Lower leg skin (tissue), 4 donors: ENCODE measurements around the gene CILP. TPM values are rescaled to one million over a fixed set of nuclear protein-coding genes. Genes with fewer than 3 reads are reported as not detected.

Source experiments
- DNase-seq, 2 donors: peaks; one replicate each; pipeline ENCODE4 v3.0.0-alpha.2; 2019; ENCODE audit warnings: low spot score in 2 of 2
- H3K4me3 ChIP-seq: fragments of 200-600 bp; sonication (generic); 2 replicates; pipeline ENCODE4 v1.5.1; 2017; ENCODE audit warnings: mild to moderate bottlenecking, low read depth; ENCODE audit not compliant: poor library complexity, severe bottlenecking
- CTCF ChIP-seq, 3 donors: fragments of 450-650 bp; IDR thresholded peaks; one replicate each; pipeline ENCODE4 v1.5.1; 2016; ENCODE audit warnings: antibody characterized with exemption in 3 of 3, mild to moderate bottlenecking in 3 of 3, moderate library complexity in 2 of 3
- POLR2A ChIP-seq, 2 donors: fragments of 450-650 bp; IDR thresholded peaks; one replicate each; pipeline ENCODE4 v1.6.1; 2016 to 2017; ENCODE audit warnings: antibody characterized with exemption in 2 of 2, mild to moderate bottlenecking in 1 of 2, moderate library complexity in 1 of 2
- WGBS, 2 donors: methylation state at CpG; one replicate each; pipeline ENCODE4 v1.1.5; 2018; 5-methylcytosine and 5-hydroxymethylcytosine counted together
- intact Hi-C: fragments of 100-400 bp; cut with DNase I; formaldehyde crosslinking; loops from one replicate; pipeline ENCODE4 v1.15.0; 2023; ENCODE audit warnings: low total_unique reads
- total RNA-seq, 4 donors: library from RNA; depleted of rRNA; stranded (reverse); fragments of >200 nt; gene quantifications; one replicate each; pipeline ENCODE4 v1.1.0, GENCODE V29; 2016

Gene CILP
- total RNA-seq, 4 donors from 2014 or later, result 3.9 to 66.8 (median 9.3) TPM

DNA sequence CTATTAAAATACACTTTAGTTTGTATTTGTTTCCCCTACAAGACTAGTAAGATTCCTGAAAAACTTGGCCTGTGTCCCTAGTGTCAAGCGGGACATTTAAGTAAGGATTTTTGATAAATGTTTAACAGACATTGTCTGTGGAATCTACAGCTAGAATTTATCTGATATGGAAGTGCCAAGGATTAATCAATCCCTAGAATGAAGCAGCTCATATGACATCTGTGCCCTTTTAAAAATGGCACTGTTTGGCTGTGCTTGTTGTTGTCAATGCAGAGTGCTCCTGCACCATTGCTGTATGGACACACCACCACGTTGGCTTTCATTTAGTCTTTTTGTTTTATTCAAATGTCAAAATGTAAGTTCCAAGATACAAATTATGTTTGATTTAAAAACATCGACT, 63.4 kb downstream of the CILP start:
- WGBS, 2 donors, result 85 to 87% methylated on average over 3 of the region's 3 CpGs
- DNase-seq, result no peak
- TF ChIP-seq CTCF (IDR thresholded peaks at IDR 0.05) (no peak), POLR2A (IDR thresholded peaks at IDR 0.05) (no peak)
- intact Hi-C loops, result no loop called here
- H3K4me3 ChIP-seq, result no peak overlapping the region

GRCh38 chr15:65146438-65146837, 64.8 kb downstream of the CILP start:
- TF ChIP-seq POLR2A (IDR thresholded peaks at IDR 0.05) (no peak), CTCF (IDR thresholded peaks at IDR 0.05) (no peak)
- no peak overlapping the region for H3K4me3 ChIP-seq
- intact Hi-C loops, result no loop called here
- DNase-seq, result no peak
- 75 to 81% methylated on average over 4 of the region's 4 CpGs for WGBS, 2 donors

Other genes starting within 250 kb of the CILP start
- 10 to 100 TPM; 54.3 to 93.1 (median 76.6) TPM for gene SPG21, start 221.6 kb downstream of the CILP start, total RNA-seq
- gene MTFMT, start 181.8 kb downstream of the CILP start, total RNA-seq, result 10 to 100 TPM; 12.3 to 21.9 (median 15.0) TPM
- under 1 TPM in 1 of 4 donors, not detected in 3; 0.65 TPM for gene SLC51B, start 166.1 kb downstream of the CILP start, total RNA-seq
- 10 to 100 TPM in 1 of 4 donors, 1 to 10 TPM in 3; 1.7 to 18.9 (median 7.7) TPM for gene RASL12, start 143.5 kb downstream of the CILP start, total RNA-seq
- gene KBTBD13, start 134.7 kb downstream of the CILP start, total RNA-seq, result not detected
- gene UBAP1L, start 96.3 kb downstream of the CILP start, total RNA-seq, result 1 to 10 TPM; 1.7 to 3.3 (median 3.0) TPM
- gene PDCD7, start 77.7 kb downstream of the CILP start, total RNA-seq, result 10 to 100 TPM; 21.0 to 33.5 (median 27.0) TPM
- 100 to 1,000 TPM in 2 of 4 donors, 10 to 100 TPM in 2; 74.5 to 110 (median 91.8) TPM for gene CLPX, start 26.1 kb downstream of the CILP start, total RNA-seq
- 10 to 100 TPM; 10.3 to 14.4 (median 11.3) TPM for gene PARP16, start 75.4 kb upstream of the CILP start, total RNA-seq
- not detected for gene RNU5A-1, start 84.6 kb upstream of the CILP start, total RNA-seq
- not detected for gene RNU5B-1, start 93.2 kb upstream of the CILP start, total RNA-seq
- gene IGDCC3, start 166.5 kb upstream of the CILP start, total RNA-seq, result not detected
- 1 to 10 TPM in 1 of 4 donors, under 1 TPM in 3; 0.27 to 1.2 (median 0.32) TPM for gene IGDCC4, start 211.5 kb upstream of the CILP start, total RNA-seq